ENCODE measurements around the gene COL6A5. TPM values are rescaled to one million over a fixed set of nuclear protein-coding genes. Genes with fewer than 3 reads are reported as not detected.

Gene COL6A5
- total RNA-seq, 6 experiments from 2014 or later = not detected

GRCh38 chr3:130384476-130385025 lies 39.1 kb downstream of the COL6A5 start:
- Mint-ChIP-seq H3K27me3 (ENCODE audit: insufficient read depth) (no peaks in the 10 kb centered on the region), H3K27ac (no peak overlapping the region), H3K4me3 (no peak overlapping the region), H3K4me1 (ENCODE audit: low read depth) (no peaks in the 10 kb centered on the region), H3K36me3 (ENCODE audit: low read depth) (no peaks in the 10 kb centered on the region), H3K9me3 (peaks cover 23% of the 10 kb centered on the region)
- TF ChIP-seq CTCF (IDR thresholded peaks at IDR 0.05) = no peak
- DNase-seq = no peak

- H3K27ac Mint-ChIP-seq = no peak overlapping the region
- no peak overlapping the region for H3K4me3 Mint-ChIP-seq
- peaks cover 29% of the 10 kb centered on the region for H3K9me3 Mint-ChIP-seq
- H3K36me3 Mint-ChIP-seq (ENCODE audit: low read depth) = no peaks in the 10 kb centered on the region
- H3K4me1 Mint-ChIP-seq (ENCODE audit: low read depth) = no peaks in the 10 kb centered on the region
- H3K27me3 Mint-ChIP-seq (ENCODE audit: insufficient read depth) = no peaks in the 10 kb centered on the region
- DNase-seq = no peak
- TF ChIP-seq CTCF (IDR thresholded peaks at IDR 0.05) = no peak
These were observed 41.3 kb downstream of the COL6A5 start for GRCh38 chr3:130386604-130387263.

- TF ChIP-seq CTCF (IDR thresholded peaks at IDR 0.05) = no peak
- Mint-ChIP-seq H3K4me1 (ENCODE audit: low read depth) (no peaks in the 10 kb centered on the region), H3K9me3 (peaks cover 32% of the 10 kb centered on the region), H3K27me3 (ENCODE audit: insufficient read depth) (no peaks in the 10 kb centered on the region), H3K4me3 (no peak overlapping the region), H3K27ac (no peak overlapping the region), H3K36me3 (ENCODE audit: low read depth) (no peaks in the 10 kb centered on the region)
- no peak for DNase-seq
These were observed 44.4 kb downstream of the COL6A5 start for GRCh38 chr3:130389743-130390478.

GRCh38 chr3:130392266-130392665 lies 46.8 kb downstream of the COL6A5 start:
- Mint-ChIP-seq H3K9me3 (peaks cover 32% of the 10 kb centered on the region), H3K36me3 (ENCODE audit: low read depth) (no peaks in the 10 kb centered on the region), H3K4me1 (ENCODE audit: low read depth) (no peaks in the 10 kb centered on the region), H3K4me3 (no peak overlapping the region), H3K27ac (no peak overlapping the region), H3K27me3 (ENCODE audit: insufficient read depth) (no peaks in the 10 kb centered on the region)
- no peak for DNase-seq
- no peak for TF ChIP-seq CTCF (IDR thresholded peaks at IDR 0.05)

- no peak overlapping the region for H3K27ac Mint-ChIP-seq
- no peaks in the 10 kb centered on the region for H3K4me1 Mint-ChIP-seq (ENCODE audit: low read depth)
- peaks cover 6% of the 10 kb centered on the region; the same call in 1 of the 2 replicates for H3K36me3 Mint-ChIP-seq (ENCODE audit: low read depth)
- peaks cover 44% of the 10 kb centered on the region for H3K9me3 Mint-ChIP-seq
- no peak overlapping the region for H3K4me3 Mint-ChIP-seq
- H3K27me3 Mint-ChIP-seq (ENCODE audit: insufficient read depth) = no peaks in the 10 kb centered on the region
- no peak for TF ChIP-seq CTCF (IDR thresholded peaks at IDR 0.05)
- no peak for DNase-seq
These were observed 48.1 kb downstream of the COL6A5 start for GRCh38 chr3:130393594-130393993.
